HG03097 (cell line): ENCODE data around the gene RUSC1.
A peak's percentile ranks its signal among the peaks of the same experiment; 100 is the strongest.

Experiments
- ATAC-seq: cut with Tn5 transposase; IDR thresholded peaks from one replicate; pipeline ENCODE4 v1.9.1; 2021; ENCODE audit not compliant: unreplicated experiment, low FRiP score

Gene RUSC1

GRCh38 chr1:155294520-155295182, 26.0 kb upstream of the RUSC1 start:
- no peak for ATAC-seq

GRCh38 chr1:155295183-155295941, 25.3 kb upstream of the RUSC1 start:
- no peak for ATAC-seq

GRCh38 chr1:155295942-155296267, 24.8 kb upstream of the RUSC1 start:
- ATAC-seq, result no peak

GRCh38 chr1:155296661-155297060, 24.0 kb upstream of the RUSC1 start:
- no peak for ATAC-seq

- no peak for ATAC-seq
Measured at GRCh38 chr1:155297384-155297783, 23.3 kb upstream of the RUSC1 start.

- no peak for ATAC-seq
Measured at GRCh38 chr1:155300024-155300423, 20.7 kb upstream of the RUSC1 start.

GRCh38 chr1:155300553-155301329, 20.0 kb upstream of the RUSC1 start:
- ATAC-seq, result no peak

- no peak for ATAC-seq
Measured at GRCh38 chr1:155301342-155301841, 19.3 kb upstream of the RUSC1 start, which contains the start of gene PKLR. TSS of gene PKLR (minus strand) at chr1:155301438. CDS start at chr1:155301395, 43 bp downstream.

GRCh38 chr1:155304558-155305063, 16.1 kb upstream of the RUSC1 start:
- ATAC-seq, result no peak

GRCh38 chr1:155305881-155306391, 14.8 kb upstream of the RUSC1 start:
- no peak for ATAC-seq

- no peak for ATAC-seq
Measured at GRCh38 chr1:155307247-155307740, 13.4 kb upstream of the RUSC1 start.

GRCh38 chr1:155308493-155309422, 11.9 kb upstream of the RUSC1 start, which contains the start of gene FDPS:
TSS of gene FDPS (plus strand) at chr1:155308866. CDS start at chr1:155309790, 924 bp downstream.
- peak; percentile 82 for ATAC-seq

GRCh38 chr1:155309423-155310021, 11.2 kb upstream of the RUSC1 start:
- no peak for ATAC-seq

GRCh38 chr1:155313261-155313660, 7.4 kb upstream of the RUSC1 start:
- no peak for ATAC-seq

GRCh38 chr1:155316922-155317321, 3.8 kb upstream of the RUSC1 start:
- ATAC-seq, result no peak

- no peak for ATAC-seq
Measured at GRCh38 chr1:155318082-155318481, 2.6 kb upstream of the RUSC1 start.

GRCh38 chr1:155319536-155319935, 1.2 kb upstream of the RUSC1 start:
- no peak for ATAC-seq

- ATAC-seq, result no peak
Measured at GRCh38 chr1:155320252-155320651, 442 bp upstream of the RUSC1 start.
